GM19099 (cell line): ENCODE results near the gene TPD52L2.

ENCODE experiments used
- POLR2A ChIP-seq: IDR thresholded peaks from 3 replicates; pipeline ENCODE4 v1.6.1; 2011; ENCODE audit warnings: low read depth; ENCODE audit not compliant: insufficient read length; ENCODE audit errors: extremely low read depth

Gene TPD52L2

DNA sequence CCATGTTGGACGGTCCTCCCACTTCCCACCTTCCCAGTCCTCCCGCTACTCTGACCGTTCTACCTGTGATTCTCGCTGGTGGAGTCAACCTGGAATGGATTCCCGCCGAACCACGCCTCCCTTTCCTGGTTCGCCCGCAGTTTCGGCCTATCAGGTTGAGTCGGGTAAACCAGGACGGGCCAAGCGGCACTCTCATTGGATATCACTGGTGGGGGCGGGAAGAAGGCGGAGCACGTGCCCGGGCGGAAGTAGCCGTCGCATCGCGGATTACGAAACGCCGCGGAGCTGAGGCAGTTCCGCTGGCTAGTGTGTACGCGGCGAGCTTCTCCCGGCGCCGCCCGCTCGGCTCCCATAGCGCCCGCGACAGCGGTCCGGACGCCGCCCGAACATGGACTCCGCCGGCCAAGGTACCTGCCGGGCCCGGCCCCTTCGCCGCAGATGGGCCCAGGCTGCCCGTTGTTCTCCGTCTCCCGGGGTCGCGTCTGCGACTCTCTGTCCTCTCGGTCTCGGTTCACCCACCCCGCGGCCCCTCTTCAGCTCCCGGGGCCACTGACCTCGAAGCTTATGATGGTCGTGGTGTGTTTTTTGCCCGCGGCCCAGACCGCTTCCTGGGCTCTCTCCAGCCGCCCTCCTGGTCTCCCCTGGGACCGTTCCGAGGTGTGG is at the start of gene TPD52L2:
Gene TPD52L2 (plus strand): TSS at position 293 of the 663 bp plus-strand sequence. CDS start 96 bp downstream, at position 389.
- peak; percentile 94 for TF ChIP-seq POLR2A

DNA sequence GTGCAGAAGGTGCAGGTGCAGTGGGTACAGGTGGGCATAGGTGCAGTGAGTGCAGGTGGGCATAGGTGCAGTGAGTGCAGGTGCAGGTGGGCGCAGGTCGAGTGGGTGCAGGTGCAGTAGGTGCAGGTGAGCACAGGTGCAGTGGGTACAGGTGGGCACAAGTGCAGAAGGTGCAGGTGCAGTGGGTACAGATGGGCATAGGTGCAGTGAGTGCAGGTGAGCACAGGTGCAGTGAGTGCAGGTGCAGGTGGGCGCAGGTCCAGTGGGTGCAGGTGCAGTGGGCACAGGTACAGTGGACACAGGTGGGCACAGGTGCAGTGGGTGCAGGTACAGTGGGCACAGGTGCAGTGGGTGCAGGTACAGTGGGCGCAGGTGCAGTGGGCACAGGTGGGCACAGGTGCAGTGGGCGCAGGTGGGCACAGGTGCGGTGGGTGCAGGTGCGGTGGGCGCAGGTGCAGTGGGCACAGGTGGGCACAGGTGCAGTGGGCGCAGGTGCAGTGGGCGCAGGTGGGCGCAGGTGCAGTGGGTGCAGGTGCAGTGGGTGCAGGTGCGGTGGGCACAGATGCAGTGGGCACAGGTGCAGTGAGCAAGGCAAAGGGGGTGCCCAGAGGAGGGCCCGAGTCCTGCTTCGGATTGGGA is 49.3 kb upstream of the TPD52L2 start:
- TF ChIP-seq POLR2A, result no peak

- TF ChIP-seq POLR2A, result no peak
Observed at GRCh38 chr20:63819224-63819921, 45.7 kb upstream of the TPD52L2 start.

- TF ChIP-seq POLR2A, result no peak
Observed at GRCh38 chr20:63821811-63822210, 43.3 kb upstream of the TPD52L2 start.

DNA sequence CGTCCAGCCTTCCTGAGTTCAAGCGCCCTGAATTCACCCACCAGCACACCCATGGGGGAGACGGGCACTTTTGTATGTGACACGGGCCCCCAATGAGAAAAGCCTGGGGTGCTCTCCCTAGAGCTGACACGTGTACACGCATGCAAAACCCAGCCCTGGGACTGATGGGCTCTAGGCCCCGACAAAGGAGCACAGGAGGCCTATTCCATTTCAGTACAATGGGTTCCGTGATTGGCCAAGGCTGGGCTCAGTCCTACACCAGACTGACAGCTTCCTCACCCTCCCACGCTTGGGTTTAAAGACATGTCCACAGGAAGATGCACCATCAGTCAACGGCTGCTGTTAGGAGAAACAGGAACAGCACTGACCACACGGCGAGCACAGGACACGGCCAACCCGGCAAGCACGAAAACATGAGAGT is 42.8 kb upstream of the TPD52L2 start:
- no peak for TF ChIP-seq POLR2A

DNA sequence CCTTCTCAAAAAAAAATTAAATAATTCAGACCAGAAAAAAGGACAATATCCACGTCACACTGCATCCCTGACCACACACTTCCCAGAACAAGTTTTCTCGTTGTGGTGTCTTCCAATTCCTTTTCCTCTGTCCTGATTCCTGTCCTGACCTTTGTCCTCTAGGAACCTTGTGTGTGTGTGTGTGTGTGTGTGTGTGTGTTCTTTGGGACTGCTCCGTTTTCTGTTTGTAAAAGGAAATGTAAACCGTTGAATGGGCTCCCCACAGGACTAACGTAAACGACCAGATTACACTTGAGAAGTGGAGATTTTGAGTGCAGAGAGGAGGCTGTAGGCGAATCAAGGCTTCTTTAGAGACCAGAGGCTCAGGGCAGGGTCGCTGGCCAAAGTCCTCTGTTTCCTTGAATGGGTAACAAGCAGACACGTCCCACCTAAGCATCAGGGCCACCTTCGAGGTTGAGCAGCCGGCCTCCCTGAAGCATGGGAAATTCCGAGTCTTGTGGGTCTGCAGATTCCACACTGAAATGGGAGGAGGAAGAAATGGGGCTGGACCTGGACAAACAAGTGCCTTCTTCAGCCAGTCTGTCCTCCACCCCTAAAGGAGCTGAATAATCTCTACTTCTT is 41.3 kb upstream of the TPD52L2 start:
- no peak for TF ChIP-seq POLR2A

DNA sequence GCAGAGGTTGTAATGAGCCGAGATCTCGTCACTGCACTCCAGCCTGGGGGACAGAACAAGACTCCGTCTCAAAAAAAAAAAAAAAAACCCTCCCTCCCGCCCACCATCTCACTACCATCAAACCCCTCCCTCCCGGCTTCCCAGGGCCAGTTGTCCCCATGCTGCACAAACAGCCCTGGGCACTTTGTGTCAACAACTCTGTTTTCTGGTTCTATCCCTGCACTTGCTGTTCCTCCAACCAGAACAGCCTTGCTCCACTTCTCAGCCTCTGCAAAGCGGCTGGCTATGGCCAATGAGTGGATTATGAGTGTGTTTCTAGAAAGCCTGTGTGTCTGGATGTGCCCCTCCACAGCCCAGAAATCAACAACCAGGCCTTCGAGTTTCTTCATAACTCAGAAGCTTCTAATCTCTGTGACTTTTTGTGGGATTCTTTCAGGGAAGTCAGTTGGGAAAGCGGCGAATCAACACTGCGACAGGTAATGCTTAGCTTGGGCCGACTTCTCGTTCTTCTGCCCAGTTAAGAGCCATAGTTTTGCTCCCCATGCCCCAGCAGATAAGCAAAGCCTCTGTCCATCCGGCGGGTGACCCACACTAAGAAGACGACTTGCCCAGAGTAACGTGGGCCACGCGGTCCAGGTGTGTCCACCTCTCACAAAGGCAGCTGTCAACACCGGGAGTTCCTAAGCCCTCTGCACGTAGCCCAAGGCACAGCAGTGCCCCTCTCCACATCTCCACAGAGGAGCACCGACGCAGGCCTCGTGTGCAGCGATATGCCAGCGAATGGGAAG is 39.5 kb upstream of the TPD52L2 start:
- no peak for TF ChIP-seq POLR2A

GRCh38 chr20:63826753-63827152 is 38.3 kb upstream of the TPD52L2 start:
- no peak for TF ChIP-seq POLR2A

DNA sequence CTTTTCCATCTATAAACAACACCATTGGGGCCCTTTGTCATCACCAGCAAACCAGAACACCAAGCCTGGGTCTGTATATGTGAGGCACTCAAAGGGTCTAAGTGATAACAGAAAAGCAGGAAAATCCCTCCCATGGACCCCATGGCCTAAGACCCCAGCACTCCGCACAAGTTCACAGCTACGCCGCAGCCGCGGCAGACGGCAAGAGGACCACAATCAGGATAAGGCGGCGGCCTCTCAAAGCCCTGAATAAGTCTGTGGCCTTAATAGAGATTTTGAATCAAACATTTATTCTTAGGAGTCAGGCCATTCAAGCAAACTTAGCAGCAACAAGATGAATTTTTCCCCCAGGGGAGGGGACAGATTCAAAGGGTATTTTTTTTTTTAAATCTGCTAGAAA is 36.9 kb upstream of the TPD52L2 start:
- no peak for TF ChIP-seq POLR2A

- no peak for TF ChIP-seq POLR2A
Observed at GRCh38 chr20:63828545-63828944, 36.5 kb upstream of the TPD52L2 start.

DNA sequence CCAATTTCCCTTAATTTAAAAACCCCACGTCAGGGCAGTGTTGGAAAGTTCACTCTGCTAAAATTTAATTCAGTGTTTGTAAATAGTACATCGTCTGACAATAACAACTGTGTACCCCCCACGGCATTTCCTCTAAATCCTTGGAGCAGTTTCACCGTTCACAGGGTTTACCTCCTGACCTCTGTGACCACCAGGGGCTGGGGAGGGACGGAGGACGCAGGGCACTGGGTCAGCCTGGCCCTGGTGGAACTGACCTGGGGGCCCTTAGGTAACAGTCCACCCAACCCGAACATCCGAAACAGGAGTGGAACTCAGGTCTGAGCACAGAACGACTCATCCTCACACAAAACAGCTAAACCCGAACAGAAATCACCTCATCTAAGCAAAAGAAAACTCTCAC is 36.1 kb upstream of the TPD52L2 start:
- TF ChIP-seq POLR2A, result no peak

GRCh38 chr20:63829603-63829944 is 35.5 kb upstream of the TPD52L2 start:
- no peak for TF ChIP-seq POLR2A

DNA sequence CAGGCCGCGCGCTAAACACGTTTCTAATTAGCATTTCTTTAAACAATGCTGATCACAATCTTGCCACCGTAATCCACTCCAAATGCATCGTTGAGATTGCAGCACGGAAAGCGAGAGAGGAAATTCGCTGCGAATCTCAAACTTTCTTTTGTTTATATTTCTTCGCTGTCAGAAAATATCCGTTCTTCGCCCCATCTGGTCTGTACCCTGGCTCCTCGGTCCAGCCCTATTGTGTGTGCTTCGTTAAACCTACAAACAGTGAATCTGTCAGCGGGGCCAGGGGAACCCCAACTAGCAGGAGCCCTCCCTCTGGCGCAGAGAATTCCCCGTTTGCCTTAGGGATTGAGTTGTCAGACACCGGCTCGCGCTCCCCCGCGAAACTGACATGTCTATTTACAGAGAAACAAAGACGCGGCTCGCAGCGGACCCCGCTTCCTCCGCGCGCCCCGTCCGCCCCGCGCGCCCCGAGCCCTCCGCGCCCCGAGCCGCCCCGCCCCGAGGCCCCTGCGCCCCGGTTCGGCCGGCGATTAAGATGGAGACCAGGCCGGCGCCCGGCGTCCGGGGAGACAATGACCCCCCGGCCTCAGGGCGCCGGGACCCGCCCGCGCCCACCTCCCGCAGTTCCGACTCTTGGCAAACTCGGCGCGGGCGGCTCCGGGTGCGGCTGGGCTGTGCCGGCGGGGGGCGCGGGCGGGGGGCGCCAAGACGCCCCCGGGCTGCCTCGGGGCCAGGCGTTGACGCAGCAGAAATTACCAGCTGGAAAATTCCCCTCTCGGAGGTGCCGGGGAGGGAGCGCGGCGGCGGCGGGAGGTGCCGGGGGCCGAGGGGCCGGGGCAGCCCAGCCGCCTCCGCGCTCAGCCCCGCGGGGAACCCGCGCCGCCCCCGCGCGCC is 34.9 kb upstream of the TPD52L2 start:
- TF ChIP-seq POLR2A, result no peak
